GM18870 (cell line): ENCODE measurements around the gene RIPOR2.
A peak's percentile ranks its signal among the peaks of the same experiment; 100 is the strongest.
"Not testable (repeated sequence)": the region's sequence is repeated elsewhere in the genome, so short reads cannot be mapped to it uniquely, and the experiment has no call there.

ENCODE experiments used
- ATAC-seq: cut with Tn5 transposase; IDR thresholded peaks from one replicate; pipeline ENCODE4 v1.9.1; 2021; ENCODE audit warnings: moderate library complexity; ENCODE audit not compliant: unreplicated experiment

The RIPOR2 gene

DNA sequence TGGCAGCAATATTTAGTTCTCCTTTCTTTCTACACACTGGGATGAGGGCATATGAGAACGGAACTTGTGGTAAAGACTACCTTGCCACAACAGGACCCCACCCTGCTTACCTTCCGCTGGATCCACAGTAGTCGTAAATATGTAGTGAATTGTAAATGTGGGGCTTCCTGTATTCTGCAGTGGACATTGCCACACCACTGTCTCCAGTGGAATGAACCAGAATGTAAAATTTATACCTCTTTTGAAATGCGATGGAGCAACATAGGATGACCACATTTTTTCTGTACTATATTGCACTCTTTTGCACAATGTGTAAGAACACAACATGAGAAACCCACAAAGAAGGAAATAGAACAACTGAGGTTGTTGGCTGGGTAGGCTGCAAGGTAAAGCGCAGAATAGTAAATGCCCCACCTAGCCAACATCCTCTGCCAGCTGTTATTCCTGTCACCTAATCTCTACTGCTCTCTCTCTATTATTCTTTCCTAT is 16.1 kb upstream of the RIPOR2 start:
- no peak for ATAC-seq

GRCh38 chr6:24950218-24950941 is 14.6 kb upstream of the RIPOR2 start:
- ATAC-seq, result no peak

DNA sequence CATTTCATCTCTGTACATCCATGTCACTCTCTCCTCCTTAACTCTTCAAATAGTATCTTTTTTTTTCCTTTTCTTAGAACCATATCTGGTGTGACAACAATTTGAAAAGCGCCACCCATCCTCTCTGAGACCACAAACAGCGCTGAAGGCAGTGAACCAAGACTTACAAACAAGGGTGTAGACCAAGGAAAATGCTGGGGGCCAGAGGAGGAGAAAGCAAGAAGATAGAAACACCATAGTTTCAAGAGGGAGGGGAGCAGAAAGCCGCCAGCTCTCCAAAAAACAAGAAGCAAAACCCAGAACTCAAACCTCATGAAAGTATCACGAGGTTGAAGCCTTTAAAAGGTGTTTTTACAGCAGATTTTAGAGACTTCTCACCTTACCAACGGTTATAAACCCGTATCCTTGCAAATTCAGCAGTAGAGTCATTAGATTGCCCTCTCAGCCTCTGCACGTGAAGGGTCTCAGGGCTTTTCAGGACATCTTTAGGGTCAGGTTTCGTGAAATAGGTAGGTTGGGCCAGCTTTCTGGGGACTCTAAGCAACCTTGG is 13.3 kb upstream of the RIPOR2 start:
- peak; percentile 95 for ATAC-seq

GRCh38 chr6:24948261-24948660 is 12.5 kb upstream of the RIPOR2 start:
- not testable (repeated sequence) for ATAC-seq

DNA sequence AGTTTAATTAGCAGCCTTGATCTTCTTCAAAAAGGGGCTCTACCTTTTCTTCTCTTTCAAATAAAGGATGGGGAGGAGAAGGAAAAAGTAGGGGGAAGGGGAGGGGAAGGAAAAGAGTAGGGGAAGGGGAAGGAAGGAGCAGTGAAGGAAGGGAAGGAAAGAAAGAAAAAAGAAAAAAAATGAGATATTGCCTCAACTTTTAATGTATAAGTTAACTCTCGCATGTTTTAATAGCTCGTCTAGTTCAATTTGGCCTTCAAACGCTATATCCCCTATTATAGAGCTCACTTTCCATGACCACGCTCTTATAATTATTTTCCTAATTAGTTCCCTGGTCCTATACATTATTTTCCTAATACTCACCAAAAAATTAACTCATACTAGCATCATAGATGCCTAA is 11.9 kb upstream of the RIPOR2 start:
- no peak for ATAC-seq

GRCh38 chr6:24945054-24945453 is 9.3 kb upstream of the RIPOR2 start:
- no peak for ATAC-seq

DNA sequence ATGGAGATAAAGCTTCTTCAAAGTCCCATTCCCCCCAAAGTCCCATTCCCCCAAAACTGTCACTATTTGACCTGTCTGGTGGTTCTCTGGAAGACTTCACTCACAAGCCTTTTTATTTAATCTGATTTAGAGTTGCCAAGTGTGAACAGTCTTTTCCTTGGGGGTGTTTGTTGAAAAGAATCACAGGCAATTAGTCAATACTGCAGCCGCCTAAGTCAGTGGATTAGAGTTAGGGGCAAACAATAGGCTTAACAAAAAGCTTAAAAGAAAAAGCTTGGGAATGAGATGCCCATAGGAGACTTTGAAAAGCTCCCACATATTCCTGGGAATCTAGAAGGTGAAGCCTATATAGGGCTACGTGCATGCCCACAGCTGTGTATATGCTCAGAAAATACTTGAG is 8.0 kb upstream of the RIPOR2 start:
- ATAC-seq, result no peak

DNA sequence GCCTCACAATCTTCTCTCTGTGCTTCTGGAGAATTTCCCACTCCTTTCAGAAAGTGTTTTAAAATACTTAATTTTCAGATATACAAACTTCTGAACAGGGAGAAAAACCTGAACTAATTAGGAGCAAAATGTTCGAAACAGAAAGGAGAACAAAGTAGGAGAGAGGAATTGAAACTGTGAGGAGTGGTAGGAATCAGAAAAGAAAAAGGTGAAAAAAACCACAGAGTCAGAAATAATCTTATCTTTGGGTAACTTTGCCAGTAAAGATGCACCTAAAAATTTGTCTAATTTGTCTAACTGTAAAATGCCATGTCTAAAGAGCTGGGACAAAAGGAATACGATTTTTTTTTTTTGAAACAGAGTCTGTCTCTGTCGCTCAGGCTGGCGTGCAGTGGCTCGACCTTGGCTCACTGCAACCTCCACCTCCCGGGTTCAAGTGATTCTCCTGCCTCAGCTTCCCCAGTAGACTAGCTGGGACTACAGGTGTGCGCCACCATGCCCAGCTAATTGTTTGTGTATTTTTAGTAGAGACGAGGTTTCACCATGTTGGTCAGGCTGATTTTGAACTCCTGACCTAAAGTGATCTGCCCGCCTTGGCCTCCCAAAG is 4.7 kb upstream of the RIPOR2 start:
- no peak for ATAC-seq

DNA sequence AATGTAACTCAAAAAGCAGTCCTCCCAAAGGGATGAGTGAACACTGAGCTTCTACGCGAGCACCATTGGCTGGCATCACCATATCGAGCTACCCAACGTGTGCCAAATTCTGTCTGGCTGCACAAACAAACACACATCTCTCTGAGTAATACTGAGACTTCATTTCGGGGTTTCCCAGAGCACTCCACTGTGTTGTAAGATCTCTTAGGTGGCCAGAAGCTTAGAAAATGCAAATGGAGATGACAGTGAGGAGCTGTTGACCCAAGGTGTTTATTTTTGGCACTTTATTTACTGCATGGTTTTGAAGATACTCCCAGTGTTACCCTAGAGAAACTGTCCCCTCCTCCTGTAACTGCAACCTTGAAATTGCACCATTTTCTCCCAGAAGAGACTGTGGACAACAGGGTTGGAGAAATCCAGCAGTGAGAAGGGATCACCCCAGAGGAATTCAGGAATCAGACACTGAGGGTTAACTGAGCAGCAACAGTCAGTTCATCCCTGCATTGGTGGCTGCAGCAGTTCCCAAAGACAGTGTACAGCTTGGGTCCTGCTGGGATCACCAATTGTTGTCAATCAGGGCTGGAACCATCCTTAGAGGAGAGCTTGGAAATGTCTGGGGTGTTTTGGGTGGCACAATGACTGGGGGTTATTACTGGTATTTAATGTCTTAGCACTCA is 1.0 kb upstream of the RIPOR2 start:
- peak; percentile 70 for ATAC-seq

DNA sequence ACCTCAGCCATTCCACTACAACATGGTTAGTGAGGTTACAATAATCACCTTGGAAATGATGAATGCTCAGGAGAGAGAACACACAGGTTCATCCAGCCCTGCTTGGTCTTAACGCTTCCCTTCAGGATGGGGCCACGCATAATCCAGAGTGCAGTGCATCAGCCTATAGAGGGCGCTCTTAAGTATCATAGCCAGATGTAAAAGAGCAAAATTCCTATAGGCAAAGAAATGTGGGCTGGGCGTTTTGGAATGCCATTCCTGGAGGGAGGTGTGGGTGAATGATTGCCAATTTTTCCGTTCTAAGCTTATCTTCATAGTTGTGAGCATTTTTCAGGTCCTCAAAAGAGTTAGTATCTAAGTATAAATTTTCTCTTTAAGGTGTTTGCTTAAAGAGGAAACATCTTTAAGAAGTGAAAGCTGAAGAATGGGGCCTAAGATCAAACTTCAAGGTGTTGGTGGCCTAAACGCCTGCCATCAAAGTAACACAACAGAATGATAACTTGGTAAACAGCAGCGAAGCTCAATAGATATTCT is 1.8 kb downstream of the RIPOR2 start:
- ATAC-seq, result no peak

DNA sequence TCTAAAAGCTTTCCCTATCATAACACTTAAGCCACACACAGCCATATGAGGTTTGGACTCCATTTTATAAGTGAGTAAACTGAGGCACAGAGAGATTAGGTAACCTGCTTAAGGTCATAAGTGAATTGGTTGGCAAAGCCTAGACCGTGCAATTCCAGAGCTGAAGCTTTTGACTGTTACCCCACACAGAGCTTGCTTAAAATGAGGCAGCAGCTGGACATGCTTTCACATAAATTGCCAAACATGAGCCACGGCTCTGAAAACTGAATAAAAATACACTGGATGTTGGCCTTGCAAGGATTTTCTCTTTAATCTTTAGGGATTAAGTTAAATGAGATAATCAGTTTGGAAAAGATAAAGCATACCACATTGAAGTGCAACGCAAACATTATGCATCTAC is 2.5 kb downstream of the RIPOR2 start:
- ATAC-seq, result no peak

DNA sequence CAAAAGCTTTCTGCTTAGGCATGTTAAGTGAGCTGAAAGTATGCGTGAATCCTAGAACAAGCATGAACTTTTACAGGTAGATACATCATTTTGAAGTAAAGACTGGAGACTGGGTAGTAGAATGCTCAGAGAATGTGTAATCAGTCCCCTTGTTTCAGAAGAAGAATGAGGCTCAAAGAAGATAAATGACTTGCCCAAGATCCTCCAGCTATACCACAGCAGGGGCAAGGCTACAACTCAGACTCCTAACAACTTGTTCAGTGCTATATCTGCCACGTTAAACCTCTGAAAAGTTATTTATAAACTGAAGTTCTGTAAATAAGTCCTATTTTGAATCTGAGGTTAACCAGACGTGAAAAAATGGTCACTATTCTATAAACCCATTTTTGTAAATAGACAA is 2.9 kb downstream of the RIPOR2 start:
- no peak for ATAC-seq

DNA sequence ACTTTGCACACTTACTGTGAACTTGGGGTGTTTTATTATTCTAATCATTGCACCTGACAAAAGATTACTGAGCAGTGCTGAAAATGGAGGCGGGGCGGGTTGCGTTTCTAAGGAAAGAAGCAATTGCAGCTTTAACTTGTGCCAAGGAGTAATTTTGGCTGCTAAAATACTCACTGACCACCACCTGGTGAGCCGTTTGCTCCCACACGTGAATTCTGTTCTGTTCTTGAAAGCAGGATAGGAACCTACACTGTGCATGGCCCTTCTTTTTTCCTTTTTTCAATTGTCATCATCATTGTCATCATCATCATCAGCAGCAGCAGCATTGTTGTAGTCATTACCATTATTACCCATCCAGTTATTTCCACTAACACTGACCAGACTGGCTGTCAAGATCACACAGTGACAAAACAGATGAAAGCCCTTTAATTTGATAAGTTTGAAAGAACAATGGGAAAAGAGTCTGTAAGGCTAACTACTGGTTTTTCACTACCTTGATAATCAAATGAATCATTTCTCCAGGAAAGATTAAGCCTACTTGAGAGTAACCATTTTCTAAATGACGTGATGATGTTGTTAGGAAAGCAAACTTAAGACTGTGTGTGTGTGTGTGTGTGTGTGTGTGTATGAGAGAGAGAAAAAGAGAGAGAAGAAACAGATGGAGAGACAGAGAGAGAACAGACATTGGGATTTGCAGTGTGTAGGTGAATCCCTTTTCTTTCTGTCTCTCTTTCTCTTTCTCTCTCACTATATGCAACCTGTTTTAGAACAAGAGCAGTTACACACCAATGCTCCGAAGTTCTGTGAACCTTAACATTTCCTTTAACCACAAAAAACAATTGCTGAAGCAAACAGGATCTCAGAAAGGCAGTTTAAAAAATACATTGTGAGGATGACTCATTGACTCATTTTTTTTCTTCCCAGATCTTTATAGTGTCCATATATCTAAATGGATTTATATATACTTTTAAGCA is 3.8 kb downstream of the RIPOR2 start:
- ATAC-seq, result peak; percentile 24

- no peak for ATAC-seq
Observed at GRCh38 chr6:24931296-24931695, 4.5 kb downstream of the RIPOR2 start.

DNA sequence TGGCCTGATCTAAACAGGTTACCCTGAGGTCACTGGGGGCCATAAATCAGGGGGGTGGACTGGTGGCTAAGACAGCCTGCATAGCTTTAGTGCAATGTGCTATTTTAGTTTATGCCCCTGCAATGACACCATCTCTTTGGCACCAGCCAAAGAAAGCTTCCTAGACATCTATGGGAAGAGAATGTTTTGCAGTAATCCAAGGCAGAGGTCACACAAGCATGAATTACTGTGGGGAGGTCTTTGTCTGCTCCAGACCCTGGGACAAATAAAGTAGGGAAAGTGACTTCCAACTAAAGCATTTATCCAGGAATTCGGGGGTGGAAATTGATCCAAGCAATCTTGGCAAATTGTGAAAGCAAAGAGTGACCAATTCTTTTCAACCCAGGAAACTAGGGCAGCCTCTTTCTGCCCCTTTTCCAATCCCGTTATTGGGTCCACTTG is 5.3 kb downstream of the RIPOR2 start:
- no peak for ATAC-seq

DNA sequence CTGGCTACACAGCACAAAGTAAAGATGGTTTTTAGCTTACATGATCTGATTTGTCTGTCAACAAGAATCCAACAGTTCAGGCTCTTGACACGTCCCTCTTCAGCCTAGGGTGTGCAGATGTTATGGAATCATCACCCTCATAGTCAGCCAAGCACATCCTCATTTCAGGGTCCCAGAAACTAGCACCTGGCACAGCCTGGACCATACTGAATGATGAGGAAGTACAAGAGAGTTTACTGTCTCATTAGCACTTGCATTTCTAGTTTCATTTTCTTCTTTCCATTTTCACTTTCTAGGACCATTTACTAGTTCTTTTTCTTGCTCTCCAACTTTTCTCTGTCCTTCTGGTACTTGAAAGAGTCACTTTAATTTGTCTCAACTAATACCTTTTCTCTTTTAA is 6.5 kb downstream of the RIPOR2 start:
- ATAC-seq, result peak; percentile 52

GRCh38 chr6:24927985-24928745 is 7.6 kb downstream of the RIPOR2 start:
- no peak for ATAC-seq

DNA sequence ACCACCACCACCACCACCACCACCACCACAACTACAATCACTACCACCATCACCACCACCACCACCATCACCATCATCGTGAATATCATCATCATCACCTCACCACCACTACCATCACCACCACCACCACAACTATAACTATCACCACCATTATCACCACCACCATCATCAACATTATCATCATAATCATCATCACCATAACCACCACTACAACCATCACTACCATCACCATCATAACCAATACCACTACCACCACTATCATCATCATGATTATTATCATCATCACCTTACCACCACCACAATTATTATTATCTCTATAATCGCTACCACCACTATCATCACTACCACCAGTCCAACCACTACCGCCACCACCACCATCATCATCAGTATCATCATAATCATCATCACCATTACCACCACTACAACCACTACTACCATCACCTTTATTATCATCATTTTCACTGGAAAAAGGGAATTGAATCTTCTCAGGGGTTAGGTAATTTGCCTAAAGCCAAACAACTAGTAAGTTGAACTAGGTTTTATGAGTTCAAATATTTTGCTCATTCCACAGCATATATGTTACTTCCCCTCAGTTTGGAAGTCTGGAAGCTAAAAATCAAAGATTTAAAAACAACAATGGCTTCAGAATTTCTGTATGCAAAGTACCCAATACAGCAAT is 8.3 kb downstream of the RIPOR2 start:
- no peak for ATAC-seq

- not testable (repeated sequence) for ATAC-seq
Observed at GRCh38 chr6:24926647-24927046, 9.1 kb downstream of the RIPOR2 start.
